GM23338 (cell line): ENCODE data around the gene KCTD3. TPM values are rescaled to one million over a fixed set of nuclear protein-coding genes. Genes with fewer than 3 reads are reported as not detected.

Source experiments
- ATAC-seq: fragments of 200-7000 bp; cut with Tn5 transposase; 3 replicates; pipeline ENCODE4 v1.9.1; 2020
- DNase-seq: peaks from one replicate; pipeline ENCODE4 v3.0.0-alpha.2; 2015; ENCODE audit warnings: low spot score
- H2AFZ ChIP-seq: fragments of 200-600 bp; sonication (generic); 2 replicates; pipeline ENCODE4 v1.8.0; 2016; ENCODE audit warnings: antibody characterized with exemption, mild to moderate bottlenecking, moderate library complexity
- H3F3A ChIP-seq: fragments of 200-600 bp; sonication (generic); replicated peaks from 2 replicates; pipeline ENCODE4 v1.8.0; 2017; ENCODE audit warnings: antibody characterized with exemption, mixed run types, low read depth
- H3K27ac ChIP-seq: fragments of 200-600 bp; sonication (generic); 2 replicates; pipeline ENCODE4 v1.6.1; 2016; ENCODE audit warnings: low read depth
- H3K27me3 ChIP-seq: fragments of 200-600 bp; sonication (generic); 2 replicates; pipeline ENCODE4 v1.8.0; 2016; ENCODE audit warnings: mild to moderate bottlenecking, mixed run types, moderate library complexity; ENCODE audit not compliant: insufficient read depth
- H3K36me3 ChIP-seq: fragments of 200-600 bp; sonication (generic); 2 replicates; pipeline ENCODE4 v1.8.0; 2016; ENCODE audit warnings: mild to moderate bottlenecking; ENCODE audit not compliant: insufficient read depth
- H3K4me1 ChIP-seq: fragments of 200-600 bp; sonication (generic); 2 replicates; pipeline ENCODE4 v1.8.0; 2016; ENCODE audit warnings: mild to moderate bottlenecking, moderate library complexity; ENCODE audit not compliant: insufficient read depth
- H3K4me2 ChIP-seq: fragments of 200-600 bp; sonication (generic); 2 replicates; pipeline ENCODE4 v1.7.1; 2017; ENCODE audit warnings: mixed run types
- H3K4me3 ChIP-seq: fragments of 200-600 bp; sonication (generic); 2 replicates; pipeline ENCODE4 v1.6.1; 2016; ENCODE audit warnings: mixed run types
- H3K79me2 ChIP-seq: fragments of 200-600 bp; sonication (generic); replicated peaks from 2 replicates; pipeline ENCODE4 v1.8.0; 2017; ENCODE audit warnings: mild to moderate bottlenecking; ENCODE audit not compliant: insufficient read depth
- H3K9me2 ChIP-seq: fragments of 200-600 bp; sonication (generic); 2 replicates; pipeline ENCODE4 v1.8.0; 2017; ENCODE audit not compliant: insufficient read depth
- H4K20me1 ChIP-seq: fragments of 200-600 bp; sonication (generic); replicated peaks from 2 replicates; pipeline ENCODE4 v1.8.0; 2017; ENCODE audit warnings: mild to moderate bottlenecking; ENCODE audit not compliant: insufficient read depth
- H3K27ac Mint-ChIP-seq: 2 replicates; pipeline ENCODE4 v1.8.0; 2020; ENCODE audit warnings: inconsistent platforms, mild to moderate bottlenecking, moderate library complexity, mixed read lengths
- H3K27me3 Mint-ChIP-seq: 3 replicates; pipeline ENCODE4 v1.8.0; 2022; ENCODE audit warnings: low read depth, mild to moderate bottlenecking, moderate library complexity, mixed read lengths, inconsistent platforms; ENCODE audit not compliant: insufficient read depth, poor library complexity
- H3K36me3 Mint-ChIP-seq: 3 replicates; pipeline ENCODE4 v1.8.0; 2021; ENCODE audit warnings: low read depth, mild to moderate bottlenecking, inconsistent platforms, moderate library complexity, mixed read lengths
- H3K4me1 Mint-ChIP-seq: 3 replicates; pipeline ENCODE4 v1.8.0; 2020; ENCODE audit warnings: mild to moderate bottlenecking, inconsistent platforms, mixed read lengths
- H3K4me3 Mint-ChIP-seq: 3 replicates; pipeline ENCODE4 v1.8.0; 2021; ENCODE audit warnings: moderate library complexity, mild to moderate bottlenecking, inconsistent platforms, mixed read lengths
- H3K9me3 Mint-ChIP-seq: 3 replicates; pipeline ENCODE4 v1.8.0; 2020; ENCODE audit warnings: moderate library complexity, mild to moderate bottlenecking, inconsistent platforms, mixed read lengths
- CREB1 ChIP-seq: fragments of 250-450 bp; sonication (Bioruptor Pico); IDR thresholded peaks from 2 replicates; pipeline ENCODE4 v1.5.0; 2020; ENCODE audit warnings: low read depth, mild to moderate bottlenecking, moderate library complexity
- ETS1 ChIP-seq: IDR thresholded peaks from 2 replicates; pipeline ENCODE4 v1.6.1; 2016; ENCODE audit warnings: antibody characterized with exemption
- EZH2 ChIP-seq: fragments of 200-600 bp; sonication (generic); IDR thresholded peaks from one replicate; pipeline ENCODE4 v1.8.0; 2017; ENCODE audit warnings: antibody characterized with exemption, mild to moderate bottlenecking, low read depth; ENCODE audit not compliant: unreplicated experiment
- EZH2phosphoT487 ChIP-seq: fragments of 200-600 bp; sonication (generic); IDR thresholded peaks from one replicate; pipeline ENCODE4 v1.8.1; 2018; ENCODE audit warnings: antibody characterized with exemption; ENCODE audit not compliant: unreplicated experiment
- JUNB ChIP-seq: IDR thresholded peaks from one replicate; pipeline ENCODE4 v1.6.1; 2016; ENCODE audit warnings: antibody characterized with exemption; ENCODE audit not compliant: unreplicated experiment
- NANOG ChIP-seq: IDR thresholded peaks from 2 replicates; pipeline ENCODE4 v1.6.1; 2016; ENCODE audit warnings: antibody characterized with exemption, borderline replicate concordance
- POLR2AphosphoS5 ChIP-seq: IDR thresholded peaks from 2 replicates; pipeline ENCODE4 v1.6.1; 2016; ENCODE audit warnings: antibody characterized with exemption, low read depth
- REST ChIP-seq: IDR thresholded peaks from one replicate; pipeline ENCODE4 v1.6.1; 2018; ENCODE audit warnings: antibody characterized with exemption; ENCODE audit not compliant: unreplicated experiment
- STAT1 ChIP-seq: IDR thresholded peaks from one replicate; pipeline ENCODE4 v1.6.1; 2016; ENCODE audit warnings: antibody characterized with exemption; ENCODE audit not compliant: unreplicated experiment
- ZNF114 ChIP-seq: fragments of 250-450 bp; sonication (Bioruptor Pico); IDR thresholded peaks from 2 replicates; pipeline ENCODE4 v1.5.0; 2020; ENCODE audit warnings: mild to moderate bottlenecking, moderate library complexity
- ZNF331 ChIP-seq: fragments of 250-450 bp; sonication (Bioruptor Pico); IDR thresholded peaks from 2 replicates; pipeline ENCODE4 v1.5.0; 2020; ENCODE audit warnings: low read depth, mild to moderate bottlenecking, moderate library complexity
- polyA plus RNA-seq: library from polyadenylated mRNA; unstranded; fragments of >200 nt; fragmentation: Nextera tagmentation; extraction: Ambion mirVana; gene quantifications from 2 replicates; pipeline ENCODE4 v1.2.1, GENCODE V29; 2016
- total RNA-seq: library from RNA; depleted of rRNA; stranded (reverse); fragments of >200 nt; shearing (Covaris generic); gene quantifications from 2 replicates; pipeline ENCODE4 v1.2.3, GENCODE V29; 2014
- TF ChIP-seq, protein P1 (sequence below): fragments of 250-450 bp; sonication (Bioruptor Pico); IDR thresholded peaks from 2 replicates; pipeline ENCODE4 v1.5.0; 2020; ENCODE audit warnings: mild to moderate bottlenecking, moderate library complexity
- TF ChIP-seq, protein P2 (sequence below), 2 experiments: fragments of 200-600 bp in 1 of 2; sonication (generic) in 1 of 2; conservative IDR thresholded peaks; 2 replicates each; pipeline versions ENCODE4 v1.5.1 to v1.6.1; 2016 to 2017; ENCODE audit warnings: antibody characterized with exemption in 2 of 2, low read depth in 2 of 2, mild to moderate bottlenecking in 2 of 2, moderate library complexity in 1 of 2

The KCTD3 gene
- total and polyA plus RNA-seq, 2 experiments from 2014 or later: 29.4 to 60.3 TPM

- no peak overlapping the region for H3K4me3 Mint-ChIP-seq
- Histone ChIP-seq H3K79me2 (peaks cover 13% of the 10 kb centered on the region), H3K4me3 (no peak overlapping the region)
These were observed 30.9 kb downstream of the KCTD3 start for GRCh38 chr1:215597961-215598360.

More at GRCh38 chr1:215597961-215598360, 30.9 kb downstream of the KCTD3 start:
- Histone ChIP-seq H4K20me1 (no peaks in the 10 kb centered on the region; the same call in 1 of the 2 replicates), H3K27me3 (no peaks in the 10 kb centered on the region), H3K9me2 (no peaks in the 10 kb centered on the region), H3K27ac (no peak overlapping the region), H3K4me2 (no peak overlapping the region), H3K4me1 (peaks cover 7% of the 10 kb centered on the region), H2AFZ (no peak overlapping the region), H3F3A (no peaks in the 10 kb centered on the region), H3K36me3 (no peaks in the 10 kb centered on the region)
- no peaks in the 10 kb centered on the region for H3K27me3 Mint-ChIP-seq
- ATAC-seq (no peak), DNase-seq (no peak)
- H3K36me3 Mint-ChIP-seq: peaks cover 21% of the 10 kb centered on the region; the same call in 2 of the 3 replicates
- H3K27ac Mint-ChIP-seq: no peak overlapping the region
- H3K9me3 Mint-ChIP-seq: no peaks in the 10 kb centered on the region
- no peak for TF ChIP-seq ZNF114 (CRISPR knock-in tag)
- TF ChIP-seq, protein P1, sequence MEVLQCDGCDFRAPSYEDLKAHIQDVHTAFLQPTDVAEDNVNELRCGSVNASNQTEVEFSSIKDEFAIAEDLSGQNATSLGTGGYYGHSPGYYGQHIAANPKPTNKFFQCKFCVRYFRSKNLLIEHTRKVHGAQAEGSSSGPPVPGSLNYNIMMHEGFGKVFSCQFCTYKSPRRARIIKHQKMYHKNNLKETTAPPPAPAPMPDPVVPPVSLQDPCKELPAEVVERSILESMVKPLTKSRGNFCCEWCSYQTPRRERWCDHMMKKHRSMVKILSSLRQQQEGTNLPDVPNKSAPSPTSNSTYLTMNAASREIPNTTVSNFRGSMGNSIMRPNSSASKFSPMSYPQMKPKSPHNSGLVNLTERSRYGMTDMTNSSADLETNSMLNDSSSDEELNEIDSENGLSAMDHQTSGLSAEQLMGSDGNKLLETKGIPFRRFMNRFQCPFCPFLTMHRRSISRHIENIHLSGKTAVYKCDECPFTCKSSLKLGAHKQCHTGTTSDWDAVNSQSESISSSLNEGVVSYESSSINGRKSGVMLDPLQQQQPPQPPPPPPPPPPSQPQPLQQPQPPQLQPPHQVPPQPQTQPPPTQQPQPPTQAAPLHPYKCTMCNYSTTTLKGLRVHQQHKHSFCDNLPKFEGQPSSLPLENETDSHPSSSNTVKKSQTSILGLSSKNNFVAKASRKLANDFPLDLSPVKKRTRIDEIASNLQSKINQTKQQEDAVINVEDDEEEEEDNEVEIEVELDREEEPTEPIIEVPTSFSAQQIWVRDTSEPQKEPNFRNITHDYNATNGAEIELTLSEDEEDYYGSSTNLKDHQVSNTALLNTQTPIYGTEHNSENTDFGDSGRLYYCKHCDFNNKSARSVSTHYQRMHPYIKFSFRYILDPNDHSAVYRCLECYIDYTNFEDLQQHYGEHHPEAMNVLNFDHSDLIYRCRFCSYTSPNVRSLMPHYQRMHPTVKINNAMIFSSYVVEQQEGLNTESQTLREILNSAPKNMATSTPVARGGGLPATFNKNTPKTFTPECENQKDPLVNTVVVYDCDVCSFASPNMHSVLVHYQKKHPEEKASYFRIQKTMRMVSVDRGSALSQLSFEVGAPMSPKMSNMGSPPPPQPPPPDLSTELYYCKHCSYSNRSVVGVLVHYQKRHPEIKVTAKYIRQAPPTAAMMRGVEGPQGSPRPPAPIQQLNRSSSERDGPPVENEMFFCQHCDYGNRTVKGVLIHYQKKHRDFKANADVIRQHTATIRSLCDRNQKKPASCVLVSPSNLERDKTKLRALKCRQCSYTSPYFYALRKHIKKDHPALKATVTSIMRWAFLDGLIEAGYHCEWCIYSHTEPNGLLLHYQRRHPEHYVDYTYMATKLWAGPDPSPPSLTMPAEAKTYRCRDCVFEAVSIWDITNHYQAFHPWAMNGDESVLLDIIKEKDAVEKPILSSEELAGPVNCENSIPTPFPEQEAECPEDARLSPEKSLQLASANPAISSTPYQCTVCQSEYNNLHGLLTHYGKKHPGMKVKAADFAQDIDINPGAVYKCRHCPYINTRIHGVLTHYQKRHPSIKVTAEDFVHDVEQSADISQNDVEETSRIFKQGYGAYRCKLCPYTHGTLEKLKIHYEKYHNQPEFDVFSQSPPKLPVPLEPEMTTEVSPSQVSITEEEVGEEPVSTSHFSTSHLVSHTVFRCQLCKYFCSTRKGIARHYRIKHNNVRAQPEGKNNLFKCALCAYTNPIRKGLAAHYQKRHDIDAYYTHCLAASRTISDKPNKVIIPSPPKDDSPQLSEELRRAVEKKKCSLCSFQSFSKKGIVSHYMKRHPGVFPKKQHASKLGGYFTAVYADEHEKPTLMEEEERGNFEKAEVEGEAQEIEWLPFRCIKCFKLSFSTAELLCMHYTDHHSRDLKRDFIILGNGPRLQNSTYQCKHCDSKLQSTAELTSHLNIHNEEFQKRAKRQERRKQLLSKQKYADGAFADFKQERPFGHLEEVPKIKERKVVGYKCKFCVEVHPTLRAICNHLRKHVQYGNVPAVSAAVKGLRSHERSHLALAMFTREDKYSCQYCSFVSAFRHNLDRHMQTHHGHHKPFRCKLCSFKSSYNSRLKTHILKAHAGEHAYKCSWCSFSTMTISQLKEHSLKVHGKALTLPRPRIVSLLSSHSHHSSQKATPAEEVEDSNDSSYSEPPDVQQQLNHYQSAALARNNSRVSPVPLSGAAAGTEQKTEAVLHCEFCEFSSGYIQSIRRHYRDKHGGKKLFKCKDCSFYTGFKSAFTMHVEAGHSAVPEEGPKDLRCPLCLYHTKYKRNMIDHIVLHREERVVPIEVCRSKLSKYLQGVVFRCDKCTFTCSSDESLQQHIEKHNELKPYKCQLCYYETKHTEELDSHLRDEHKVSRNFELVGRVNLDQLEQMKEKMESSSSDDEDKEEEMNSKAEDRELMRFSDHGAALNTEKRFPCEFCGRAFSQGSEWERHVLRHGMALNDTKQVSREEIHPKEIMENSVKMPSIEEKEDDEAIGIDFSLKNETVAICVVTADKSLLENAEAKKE (CRISPR knock-in tag): no peak
- TF ChIP-seq EZH2: no peak
- TF ChIP-seq REST: no peak
- TF ChIP-seq CREB1 (CRISPR knock-in tag): no peak
- TF ChIP-seq ZNF331 (CRISPR knock-in tag): no peak
- no peak for TF ChIP-seq JUNB
- TF ChIP-seq STAT1: no peak
- no peak for TF ChIP-seq ETS1
- no peak for TF ChIP-seq EZH2phosphoT487
- no peak for TF ChIP-seq POLR2AphosphoS5
- TF ChIP-seq, protein P2, sequence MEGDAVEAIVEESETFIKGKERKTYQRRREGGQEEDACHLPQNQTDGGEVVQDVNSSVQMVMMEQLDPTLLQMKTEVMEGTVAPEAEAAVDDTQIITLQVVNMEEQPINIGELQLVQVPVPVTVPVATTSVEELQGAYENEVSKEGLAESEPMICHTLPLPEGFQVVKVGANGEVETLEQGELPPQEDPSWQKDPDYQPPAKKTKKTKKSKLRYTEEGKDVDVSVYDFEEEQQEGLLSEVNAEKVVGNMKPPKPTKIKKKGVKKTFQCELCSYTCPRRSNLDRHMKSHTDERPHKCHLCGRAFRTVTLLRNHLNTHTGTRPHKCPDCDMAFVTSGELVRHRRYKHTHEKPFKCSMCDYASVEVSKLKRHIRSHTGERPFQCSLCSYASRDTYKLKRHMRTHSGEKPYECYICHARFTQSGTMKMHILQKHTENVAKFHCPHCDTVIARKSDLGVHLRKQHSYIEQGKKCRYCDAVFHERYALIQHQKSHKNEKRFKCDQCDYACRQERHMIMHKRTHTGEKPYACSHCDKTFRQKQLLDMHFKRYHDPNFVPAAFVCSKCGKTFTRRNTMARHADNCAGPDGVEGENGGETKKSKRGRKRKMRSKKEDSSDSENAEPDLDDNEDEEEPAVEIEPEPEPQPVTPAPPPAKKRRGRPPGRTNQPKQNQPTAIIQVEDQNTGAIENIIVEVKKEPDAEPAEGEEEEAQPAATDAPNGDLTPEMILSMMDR (conservative IDR thresholded peaks at IDR 0.05; ENCODE audit: low read depth in 2 of 2): no peak
- TF ChIP-seq NANOG: no peak
- peaks cover 34% of the 10 kb centered on the region for H3K4me1 Mint-ChIP-seq
